HEK293 (cell line): Measurements from ENCODE around the gene ANAPC16.

Experiments used
- BCL11B ChIP-seq: fragments of 450-650 bp; formaldehyde crosslinking; IDR thresholded peaks from 2 replicates; pipeline ENCODE4 v1.5.1; 2016; ENCODE audit warnings: low read depth, missing biosample characterization, missing genetic modification characterization
- PRDM1 ChIP-seq: fragments of 450-650 bp; formaldehyde crosslinking; IDR thresholded peaks from 2 replicates; pipeline ENCODE4; 2016; ENCODE audit warnings: missing biosample characterization, missing genetic modification characterization
- SCRT2 ChIP-seq: fragments of 450-650 bp; formaldehyde crosslinking; IDR thresholded peaks from 2 replicates; pipeline ENCODE4 v1.5.1; 2016; ENCODE audit warnings: missing biosample characterization, missing genetic modification characterization
- SETDB1 ChIP-seq: IDR thresholded peaks from one replicate; pipeline ENCODE4 v1.6.1; 2017; ENCODE audit warnings: mild to moderate bottlenecking, low read length, moderate library complexity, mixed read lengths; ENCODE audit not compliant: insufficient read length
- ZBTB17 ChIP-seq: fragments of 450-650 bp; formaldehyde crosslinking; IDR thresholded peaks from 2 replicates; pipeline ENCODE4 v1.5.1; 2016; ENCODE audit warnings: missing biosample characterization, missing genetic modification characterization
- ZBTB26 ChIP-seq: fragments of 450-650 bp; formaldehyde crosslinking; optimal IDR thresholded peaks from 2 replicates; pipeline ENCODE3; 2016; ENCODE audit warnings: missing biosample characterization, mild to moderate bottlenecking, missing genetic modification characterization
- ZBTB48 ChIP-seq: fragments of 450-650 bp; formaldehyde crosslinking; IDR thresholded peaks from 2 replicates; pipeline ENCODE4 v1.5.1; 2016; ENCODE audit warnings: missing biosample characterization, missing genetic modification characterization
- ZNF133 ChIP-seq: fragments of 450-650 bp; formaldehyde crosslinking; IDR thresholded peaks from 2 replicates; pipeline ENCODE4 v1.5.1; 2016; ENCODE audit warnings: missing biosample characterization, missing genetic modification characterization
- ZNF155 ChIP-seq: fragments of 450-650 bp; formaldehyde crosslinking; IDR thresholded peaks from 2 replicates; pipeline ENCODE4 v1.5.1; 2016; ENCODE audit warnings: missing biosample characterization, missing genetic modification characterization
- ZNF239 ChIP-seq: fragments of 450-650 bp; formaldehyde crosslinking; IDR thresholded peaks from 2 replicates; pipeline ENCODE4 v1.5.1; 2016; ENCODE audit warnings: missing biosample characterization, missing genetic modification characterization
- ZNF248 ChIP-seq: fragments of 450-650 bp; formaldehyde crosslinking; IDR thresholded peaks from 2 replicates; pipeline ENCODE4 v1.5.1; 2017; ENCODE audit warnings: missing biosample characterization, missing genetic modification characterization
- ZNF292 ChIP-seq: fragments of 450-650 bp; formaldehyde crosslinking; IDR thresholded peaks from 2 replicates; pipeline ENCODE4 v1.5.1; 2016; ENCODE audit warnings: low read depth, missing biosample characterization, missing genetic modification characterization, borderline replicate concordance
- ZNF350 ChIP-seq: fragments of 450-650 bp; formaldehyde crosslinking; IDR thresholded peaks from 2 replicates; pipeline ENCODE4 v1.5.0; 2017; ENCODE audit warnings: missing biosample characterization, mild to moderate bottlenecking, missing genetic modification characterization
- ZNF366 ChIP-seq: fragments of 450-650 bp; formaldehyde crosslinking; conservative IDR thresholded peaks from 2 replicates; pipeline ENCODE4 v1.5.1; 2016; ENCODE audit warnings: missing biosample characterization, missing genetic modification characterization
- ZNF37A ChIP-seq: fragments of 450-650 bp; IDR thresholded peaks from 2 replicates; pipeline ENCODE4 v1.5.1; 2018; ENCODE audit warnings: missing biosample characterization, missing genetic modification characterization
- ZNF426 ChIP-seq: fragments of 450-650 bp; formaldehyde crosslinking; IDR thresholded peaks from 2 replicates; pipeline ENCODE4 v1.5.1; 2017; ENCODE audit warnings: missing biosample characterization, missing genetic modification characterization, mild to moderate bottlenecking, inconsistent platforms, moderate library complexity
- ZNF555 ChIP-seq: fragments of 450-650 bp; formaldehyde crosslinking; conservative IDR thresholded peaks from 2 replicates; pipeline ENCODE4 v1.5.1; 2017; ENCODE audit warnings: missing biosample characterization, mild to moderate bottlenecking, missing genetic modification characterization, inconsistent platforms
- ZNF600 ChIP-seq: fragments of 450-650 bp; formaldehyde crosslinking; IDR thresholded peaks from 2 replicates; pipeline ENCODE4 v1.5.1; 2016; ENCODE audit warnings: missing biosample characterization, missing genetic modification characterization
- ZNF639 ChIP-seq: fragments of 450-650 bp; formaldehyde crosslinking; IDR thresholded peaks from 2 replicates; pipeline ENCODE4 v1.5.1; 2016; ENCODE audit warnings: missing biosample characterization, missing genetic modification characterization
- ZNF658 ChIP-seq: fragments of 450-650 bp; formaldehyde crosslinking; IDR thresholded peaks from 2 replicates; pipeline ENCODE4; 2016; ENCODE audit warnings: missing biosample characterization, missing genetic modification characterization
- ZNF830 ChIP-seq: fragments of 450-650 bp; IDR thresholded peaks from 2 replicates; pipeline ENCODE4 v1.5.0; 2018; ENCODE audit warnings: missing biosample characterization, missing genetic modification characterization, low read depth, mild to moderate bottlenecking, moderate library complexity
- ZNF837 ChIP-seq: fragments of 450-650 bp; formaldehyde crosslinking; IDR thresholded peaks from 2 replicates; pipeline ENCODE4 v1.5.1; 2016; ENCODE audit warnings: missing biosample characterization, missing genetic modification characterization
- ZSCAN18 ChIP-seq: fragments of 450-650 bp; formaldehyde crosslinking; IDR thresholded peaks from 2 replicates; pipeline ENCODE4 v1.5.1; 2016; ENCODE audit warnings: missing biosample characterization, missing genetic modification characterization
- TF ChIP-seq, protein P1 (sequence below): fragments of 450-650 bp; IDR thresholded peaks from 2 replicates; pipeline ENCODE4 v1.5.1; 2018; ENCODE audit warnings: missing biosample characterization, mild to moderate bottlenecking, missing genetic modification characterization
- TF ChIP-seq, protein P2 (sequence below): fragments of 450-650 bp; formaldehyde crosslinking; conservative IDR thresholded peaks from 2 replicates; pipeline ENCODE4 v1.5.1; 2016; ENCODE audit warnings: low read depth, missing biosample characterization, missing genetic modification characterization
- TF ChIP-seq, protein P3 (sequence below): fragments of 450-650 bp; formaldehyde crosslinking; IDR thresholded peaks from 2 replicates; pipeline ENCODE4 v1.5.1; 2016; ENCODE audit warnings: missing biosample characterization, missing genetic modification characterization

ANAPC16 gene

GRCh38 chr10:72276421-72277339 is 60.9 kb downstream of the ANAPC16 start (continued):
- TF ChIP-seq ZNF600, result no peak
- no peak for TF ChIP-seq ZNF830
- no peak for TF ChIP-seq ZNF639 (tag by site-specific recombination)
- no peak for TF ChIP-seq BCL11B (tag by site-specific recombination)
- TF ChIP-seq ZBTB48 (tag by site-specific recombination), result peak; percentile 39; the same call in 1 of the 2 replicates
- no peak for TF ChIP-seq SETDB1
- TF ChIP-seq SCRT2 (tag by site-specific recombination), result no peak; the same call in 1 of the 2 replicates
- no peak for TF ChIP-seq ZNF555 (tag by site-specific recombination)
- TF ChIP-seq ZBTB26 (tag by site-specific recombination), result no peak
- TF ChIP-seq ZNF350 (tag by site-specific recombination), result no peak
- TF ChIP-seq ZNF366 (tag by site-specific recombination), result no peak
- TF ChIP-seq, protein P1, sequence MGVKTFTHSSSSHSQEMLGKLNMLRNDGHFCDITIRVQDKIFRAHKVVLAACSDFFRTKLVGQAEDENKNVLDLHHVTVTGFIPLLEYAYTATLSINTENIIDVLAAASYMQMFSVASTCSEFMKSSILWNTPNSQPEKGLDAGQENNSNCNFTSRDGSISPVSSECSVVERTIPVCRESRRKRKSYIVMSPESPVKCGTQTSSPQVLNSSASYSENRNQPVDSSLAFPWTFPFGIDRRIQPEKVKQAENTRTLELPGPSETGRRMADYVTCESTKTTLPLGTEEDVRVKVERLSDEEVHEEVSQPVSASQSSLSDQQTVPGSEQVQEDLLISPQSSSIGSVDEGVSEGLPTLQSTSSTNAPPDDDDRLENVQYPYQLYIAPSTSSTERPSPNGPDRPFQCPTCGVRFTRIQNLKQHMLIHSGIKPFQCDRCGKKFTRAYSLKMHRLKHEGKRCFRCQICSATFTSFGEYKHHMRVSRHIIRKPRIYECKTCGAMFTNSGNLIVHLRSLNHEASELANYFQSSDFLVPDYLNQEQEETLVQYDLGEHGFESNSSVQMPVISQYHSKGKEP (tag by site-specific recombination), result peak; percentile 70
- TF ChIP-seq, protein P2, sequence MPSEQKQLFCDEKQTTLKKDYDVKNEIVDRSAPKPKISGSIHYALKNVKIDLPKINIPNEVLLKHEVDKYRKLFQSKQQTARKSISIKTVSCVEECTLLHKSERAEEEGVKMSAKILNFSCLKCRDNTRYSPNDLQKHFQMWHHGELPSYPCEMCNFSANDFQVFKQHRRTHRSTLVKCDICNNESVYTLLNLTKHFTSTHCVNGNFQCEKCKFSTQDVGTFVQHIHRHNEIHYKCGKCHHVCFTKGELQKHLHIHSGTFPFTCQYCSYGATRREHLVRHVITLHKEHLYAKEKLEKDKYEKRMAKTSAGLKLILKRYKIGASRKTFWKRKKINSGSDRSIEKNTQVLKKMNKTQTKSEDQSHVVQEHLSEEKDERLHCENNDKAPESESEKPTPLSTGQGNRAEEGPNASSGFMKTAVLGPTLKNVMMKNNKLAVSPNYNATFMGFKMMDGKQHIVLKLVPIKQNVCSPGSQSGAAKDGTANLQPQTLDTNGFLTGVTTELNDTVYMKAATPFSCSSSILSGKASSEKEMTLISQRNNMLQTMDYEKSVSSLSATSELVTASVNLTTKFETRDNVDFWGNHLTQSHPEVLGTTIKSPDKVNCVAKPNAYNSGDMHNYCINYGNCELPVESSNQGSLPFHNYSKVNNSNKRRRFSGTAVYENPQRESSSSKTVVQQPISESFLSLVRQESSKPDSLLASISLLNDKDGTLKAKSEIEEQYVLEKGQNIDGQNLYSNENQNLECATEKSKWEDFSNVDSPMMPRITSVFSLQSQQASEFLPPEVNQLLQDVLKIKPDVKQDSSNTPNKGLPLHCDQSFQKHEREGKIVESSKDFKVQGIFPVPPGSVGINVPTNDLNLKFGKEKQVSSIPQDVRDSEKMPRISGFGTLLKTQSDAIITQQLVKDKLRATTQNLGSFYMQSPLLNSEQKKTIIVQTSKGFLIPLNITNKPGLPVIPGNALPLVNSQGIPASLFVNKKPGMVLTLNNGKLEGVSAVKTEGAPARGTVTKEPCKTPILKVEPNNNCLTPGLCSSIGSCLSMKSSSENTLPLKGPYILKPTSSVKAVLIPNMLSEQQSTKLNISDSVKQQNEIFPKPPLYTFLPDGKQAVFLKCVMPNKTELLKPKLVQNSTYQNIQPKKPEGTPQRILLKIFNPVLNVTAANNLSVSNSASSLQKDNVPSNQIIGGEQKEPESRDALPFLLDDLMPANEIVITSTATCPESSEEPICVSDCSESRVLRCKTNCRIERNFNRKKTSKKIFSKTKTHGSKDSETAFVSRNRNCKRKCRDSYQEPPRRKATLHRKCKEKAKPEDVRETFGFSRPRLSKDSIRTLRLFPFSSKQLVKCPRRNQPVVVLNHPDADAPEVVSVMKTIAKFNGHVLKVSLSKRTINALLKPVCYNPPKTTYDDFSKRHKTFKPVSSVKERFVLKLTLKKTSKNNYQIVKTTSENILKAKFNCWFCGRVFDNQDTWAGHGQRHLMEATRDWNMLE (tag by site-specific recombination), result no peak
- no peak for TF ChIP-seq ZSCAN18 (tag by site-specific recombination)
- peak; percentile 85 for TF ChIP-seq ZBTB17 (tag by site-specific recombination)
- 0 out of 2 replicates have a peak, but pooled peaks have one; percentile 16 for TF ChIP-seq ZNF837 (tag by site-specific recombination)
- TF ChIP-seq PRDM1 (tag by site-specific recombination), result 0 out of 2 replicates have a peak, but pooled peaks have one; percentile 25
- TF ChIP-seq ZNF239, result no peak
- TF ChIP-seq ZNF37A (tag by site-specific recombination), result no peak
- TF ChIP-seq ZNF133 (tag by site-specific recombination), result no peak
- TF ChIP-seq ZNF426 (tag by site-specific recombination), result no peak
- TF ChIP-seq, protein P3, sequence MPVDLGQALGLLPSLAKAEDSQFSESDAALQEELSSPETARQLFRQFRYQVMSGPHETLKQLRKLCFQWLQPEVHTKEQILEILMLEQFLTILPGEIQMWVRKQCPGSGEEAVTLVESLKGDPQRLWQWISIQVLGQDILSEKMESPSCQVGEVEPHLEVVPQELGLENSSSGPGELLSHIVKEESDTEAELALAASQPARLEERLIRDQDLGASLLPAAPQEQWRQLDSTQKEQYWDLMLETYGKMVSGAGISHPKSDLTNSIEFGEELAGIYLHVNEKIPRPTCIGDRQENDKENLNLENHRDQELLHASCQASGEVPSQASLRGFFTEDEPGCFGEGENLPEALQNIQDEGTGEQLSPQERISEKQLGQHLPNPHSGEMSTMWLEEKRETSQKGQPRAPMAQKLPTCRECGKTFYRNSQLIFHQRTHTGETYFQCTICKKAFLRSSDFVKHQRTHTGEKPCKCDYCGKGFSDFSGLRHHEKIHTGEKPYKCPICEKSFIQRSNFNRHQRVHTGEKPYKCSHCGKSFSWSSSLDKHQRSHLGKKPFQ (tag by site-specific recombination), result 0 out of 2 replicates have a peak, but pooled peaks have one; percentile 39
- no peak for TF ChIP-seq ZNF292 (tag by site-specific recombination)
- no peak for TF ChIP-seq ZNF248 (tag by site-specific recombination)
- no peak for TF ChIP-seq ZNF658 (tag by site-specific recombination)
- no peak for TF ChIP-seq ZNF155
